Measurements from ENCODE around the gene LY6G5B. TPM values are rescaled to one million over a fixed set of nuclear protein-coding genes. Genes with fewer than 3 reads are reported as not detected.

LY6G5B gene
- total RNA-seq, 1 donor from 2014 or later, result 3.4 TPM

- DNase-seq, result no peak
Observed at GRCh38 chr6:31715022-31715958, 45.5 kb downstream of the LY6G5B start, which contains the start of gene LY6G6D. LY6G6D (plus strand) TSS chr6:31715348; CDS start chr6:31715356, 8 bp downstream.

GRCh38 chr6:31717499-31718222 is 47.9 kb downstream of the LY6G5B start:
- no peak for DNase-seq

GRCh38 chr6:31718265-31718664 is 48.5 kb downstream of the LY6G5B start:
- no peak for DNase-seq

- DNase-seq, result no peak
Observed at GRCh38 chr6:31719001-31719400, 49.2 kb downstream of the LY6G5B start.

- no peak for DNase-seq
Observed at GRCh38 chr6:31720196-31720770, 50.5 kb downstream of the LY6G5B start.

GRCh38 chr6:31721351-31722020 is 51.7 kb downstream of the LY6G5B start, which contains the start of gene LY6G6C:
LY6G6C (minus strand) TSS chr6:31721746; CDS start chr6:31721679, 67 bp downstream.
- no peak for DNase-seq

- no peak for DNase-seq
Observed at GRCh38 chr6:31722173-31722572, 52.4 kb downstream of the LY6G5B start.

Small RNA genes lying within 50 kb of the gene (small RNA-seq; reads per million reads assigned to genes)
- gene LY6G6D (not detected), gene MIR4646 (not detected), gene MIR6832 (not detected), gene RF00019 (not detected), gene SNORA38 (0.84 reads per million, percentile 69 among the genes with 10 or more reads in this experiment)

Other genes with a start within 250 kb of the LY6G5B start
- 0.47 TPM for gene MICB, start 171.8 kb upstream of the LY6G5B start, total RNA-seq
- gene MCCD1, start 141.0 kb upstream of the LY6G5B start, total RNA-seq, result not detected
- gene DDX39B, start 128.0 kb upstream of the LY6G5B start, total RNA-seq, result 288 TPM
- gene ATP6V1G2, start 123.4 kb upstream of the LY6G5B start, total RNA-seq, result 54.0 TPM
- 21.7 TPM for gene NFKBIL1, start 122.4 kb upstream of the LY6G5B start, total RNA-seq
- not detected for gene LTA, start 97.7 kb upstream of the LY6G5B start, total RNA-seq
- gene TNF, start 94.4 kb upstream of the LY6G5B start, total RNA-seq, result not detected
- 0.31 TPM for gene LTB, start 87.6 kb upstream of the LY6G5B start, total RNA-seq
- 0.94 TPM for gene LST1, start 83.7 kb upstream of the LY6G5B start, total RNA-seq
- gene NCR3, start 77.0 kb upstream of the LY6G5B start, total RNA-seq, result not detected
- gene AIF1, start 54.7 kb upstream of the LY6G5B start, total RNA-seq, result 4.1 TPM
- gene PRRC2A, start 49.3 kb upstream of the LY6G5B start, total RNA-seq, result 31.7 TPM
- gene BAG6, start 17.3 kb upstream of the LY6G5B start, total RNA-seq, result 118 TPM
- gene APOM, start 14.1 kb upstream of the LY6G5B start, total RNA-seq, result not detected
- gene C6orf47, start 9.2 kb upstream of the LY6G5B start, total RNA-seq, result 16.2 TPM
- gene GPANK1, start 5.0 kb upstream of the LY6G5B start, total RNA-seq, result 9.8 TPM
- 69.9 TPM for gene CSNK2B, start 3.9 kb upstream of the LY6G5B start, total RNA-seq
- 3.1 TPM for gene LY6G5C, start 11.1 kb downstream of the LY6G5B start, total RNA-seq
- 48.2 TPM for gene ABHD16A, start 33.3 kb downstream of the LY6G5B start, total RNA-seq
- not detected for gene LY6G6F, start 36.9 kb downstream of the LY6G5B start, total RNA-seq
- not detected for gene LY6G6D, start 45.4 kb downstream of the LY6G5B start, total RNA-seq
- 0.31 TPM for gene LY6G6C, start 51.8 kb downstream of the LY6G5B start, total RNA-seq
- gene MPIG6B, start 53.4 kb downstream of the LY6G5B start, total RNA-seq, result not detected
- gene DDAH2, start 59.3 kb downstream of the LY6G5B start, total RNA-seq, result 117 TPM
- gene CLIC1, start 66.6 kb downstream of the LY6G5B start, total RNA-seq, result 35.2 TPM
- 4.2 TPM for gene MSH5, start 70.0 kb downstream of the LY6G5B start, total RNA-seq
- 0.31 TPM for gene SAPCD1, start 92.7 kb downstream of the LY6G5B start, total RNA-seq
- gene VWA7, start 107.4 kb downstream of the LY6G5B start, total RNA-seq, result 0.31 TPM
- gene VARS1, start 125.8 kb downstream of the LY6G5B start, total RNA-seq, result 25.6 TPM
- 22.9 TPM for gene LSM2, start 137.0 kb downstream of the LY6G5B start, total RNA-seq
- gene HSPA1L, start 145.3 kb downstream of the LY6G5B start, total RNA-seq, result 4.4 TPM
- 117 TPM for gene HSPA1A, start 145.6 kb downstream of the LY6G5B start, total RNA-seq
- 121 TPM for gene HSPA1B, start 157.8 kb downstream of the LY6G5B start, total RNA-seq
- gene NEU1, start 192.8 kb downstream of the LY6G5B start, total RNA-seq, result 20.3 TPM
- gene SLC44A4, start 209.0 kb downstream of the LY6G5B start, total RNA-seq, result not detected
- 83.9 TPM for gene EHMT2, start 227.7 kb downstream of the LY6G5B start, total RNA-seq
- 25.6 TPM for gene ZBTB12, start 232.1 kb downstream of the LY6G5B start, total RNA-seq